Stimulated activated naive CD8-positive, alpha-beta T cell treated with anti-CD3 and anti-CD28 coated beads, Interleukin-15, Interleukin-2, amounts not matched to agents 100 U/mL and 50 U/mL, for 24 hours (primary cell): Measurements from ENCODE around the gene CFL1.
"Not testable (repeated sequence)": the region's sequence is repeated elsewhere in the genome, so short reads cannot be mapped to it uniquely, and the experiment has no call there.

ENCODE experiments used
- ATAC-seq: fragments of 150-1000 bp; cut with Tn5 transposase; one replicate; pipeline ENCODE4 v1.10.0; 2021
- DNase-seq: peaks from one replicate; pipeline ENCODE4 v3.0.0; 2021

Gene CFL1

DNA sequence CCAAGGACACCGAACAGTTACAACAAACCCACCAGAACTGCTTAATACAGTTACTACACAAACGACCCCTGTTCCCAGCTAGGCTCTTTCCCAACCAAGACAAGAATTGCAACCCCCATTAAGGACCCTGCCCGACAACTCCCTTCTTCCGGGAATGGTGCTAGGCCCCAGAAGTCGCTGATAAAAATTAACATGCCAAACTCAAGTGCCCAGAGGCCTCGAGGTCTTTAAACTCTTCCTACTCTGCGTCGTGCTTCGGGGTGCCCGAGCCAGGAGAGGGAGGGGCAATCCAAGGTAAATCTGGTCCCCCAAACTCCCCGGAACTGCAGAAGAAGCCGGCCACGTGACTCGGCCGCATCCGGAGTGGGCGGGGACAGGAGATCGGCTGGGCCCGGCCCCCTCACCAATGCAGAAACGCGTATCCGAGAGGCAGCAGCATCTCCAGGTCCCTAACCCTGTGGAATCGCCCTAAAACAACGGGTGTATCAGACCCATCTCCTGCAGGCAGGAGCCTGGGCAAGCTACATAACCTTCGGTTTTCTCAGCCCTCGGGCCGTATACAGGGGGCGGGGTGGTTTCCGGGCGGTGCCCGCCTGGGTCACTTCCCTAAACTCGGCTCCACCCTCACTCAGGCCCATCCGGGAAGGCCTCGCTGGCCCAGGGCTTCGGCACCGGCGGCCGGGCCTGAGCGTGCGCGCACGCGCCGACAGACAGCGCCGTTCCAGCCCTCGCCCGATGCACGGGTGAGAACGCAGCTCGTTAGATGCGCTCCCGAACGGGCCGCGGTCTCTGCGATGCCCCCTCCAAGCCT, 1.1 kb downstream of the CFL1 start:
- DNase-seq (peak; percentile 86), ATAC-seq (peak; percentile 3)

DNA sequence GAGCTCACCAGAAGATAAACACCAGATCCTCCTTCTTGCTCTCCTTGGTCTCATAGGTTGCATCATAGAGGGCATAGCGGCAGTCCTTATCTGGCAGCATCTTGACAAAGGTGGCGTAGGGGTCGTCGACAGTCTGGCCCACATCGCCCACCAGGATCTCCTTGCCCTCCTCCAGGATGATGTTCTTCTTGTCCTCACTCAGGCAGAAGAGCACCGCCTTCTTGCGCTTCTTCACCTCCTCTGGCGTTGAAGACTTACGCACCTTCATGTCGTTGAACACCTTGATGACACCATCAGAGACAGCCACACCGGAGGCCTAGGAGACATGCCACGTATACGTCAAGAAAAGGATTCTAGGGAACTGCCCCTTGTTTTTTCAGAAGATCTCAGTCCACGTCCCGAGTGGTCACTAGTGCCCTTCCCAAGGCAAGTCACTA, 2.0 kb downstream of the CFL1 start:
- no peak for ATAC-seq

DNA sequence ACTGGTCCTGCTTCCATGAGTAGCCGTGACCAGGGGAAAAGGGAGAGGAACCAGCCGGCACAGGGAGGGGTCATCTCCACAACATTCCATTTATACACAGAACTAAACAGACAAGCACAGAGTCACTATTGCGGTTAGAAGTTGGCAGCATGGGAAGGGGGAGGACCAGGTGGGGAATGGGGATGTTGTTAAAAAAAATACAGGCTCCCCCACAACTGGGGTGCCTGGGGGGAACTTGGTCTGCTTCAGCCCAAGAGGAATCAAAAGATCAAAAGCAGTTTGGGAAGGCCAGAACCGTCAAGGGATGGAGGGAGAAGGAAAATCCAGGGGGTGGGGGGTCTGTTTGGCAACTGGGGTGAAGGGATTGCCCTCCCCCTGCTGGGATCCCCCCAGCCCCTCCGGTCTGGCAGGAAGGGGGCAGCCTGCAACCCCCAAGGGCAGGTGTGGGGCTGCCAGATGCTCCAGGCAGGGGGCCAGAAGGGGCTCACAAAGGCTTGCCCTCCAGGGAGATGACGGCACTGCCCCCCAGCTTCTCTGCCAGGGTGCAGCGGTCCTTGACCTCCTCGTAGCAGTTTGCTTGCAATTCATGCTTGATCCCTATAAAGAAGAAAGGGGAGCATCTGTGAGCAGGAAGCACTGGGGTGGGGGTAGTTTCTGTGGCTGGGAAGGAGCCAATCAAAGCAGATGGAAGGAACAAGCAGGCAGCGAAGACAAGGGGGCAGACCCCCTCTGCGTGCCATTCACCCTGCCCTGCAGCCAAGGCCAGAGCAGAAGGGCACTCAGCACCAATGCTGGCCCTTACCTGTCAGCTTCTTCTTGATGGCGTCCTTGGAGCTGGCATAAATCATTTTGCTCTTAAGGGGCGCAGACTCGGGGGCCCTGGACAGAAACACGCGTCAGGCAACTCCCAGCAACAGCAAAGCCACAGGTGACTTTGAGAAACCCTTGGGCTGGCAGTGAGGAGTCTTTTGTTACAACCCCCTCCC, 2.8 kb downstream of the CFL1 start:
- no peak for DNase-seq
- ATAC-seq, result no peak

More for the DNA sequence above, 2.0 kb downstream of the CFL1 start:
- DNase-seq, result peak; percentile 5

DNA sequence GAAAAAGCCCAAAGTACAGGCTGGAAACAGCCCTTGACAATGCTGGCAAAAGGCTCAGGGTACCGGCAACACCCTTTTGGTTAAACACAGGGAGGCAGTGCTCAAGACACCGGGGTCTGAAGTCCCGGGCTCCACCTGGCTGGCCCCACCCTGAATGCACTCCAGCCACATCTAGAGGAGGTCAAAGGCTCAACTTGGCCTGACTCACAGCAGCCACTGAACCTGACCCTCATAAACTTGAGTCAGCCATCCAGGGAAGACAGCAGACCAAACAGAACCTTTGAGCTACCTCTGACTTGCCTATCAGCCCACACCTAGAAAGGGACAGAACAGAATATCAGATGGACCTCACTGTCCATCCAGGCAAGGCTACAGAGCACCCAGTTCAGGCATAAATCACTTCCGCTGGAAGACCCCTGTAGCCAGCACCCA, 3.8 kb downstream of the CFL1 start:
- ATAC-seq (no peak), DNase-seq (peak; percentile 4)

DNA sequence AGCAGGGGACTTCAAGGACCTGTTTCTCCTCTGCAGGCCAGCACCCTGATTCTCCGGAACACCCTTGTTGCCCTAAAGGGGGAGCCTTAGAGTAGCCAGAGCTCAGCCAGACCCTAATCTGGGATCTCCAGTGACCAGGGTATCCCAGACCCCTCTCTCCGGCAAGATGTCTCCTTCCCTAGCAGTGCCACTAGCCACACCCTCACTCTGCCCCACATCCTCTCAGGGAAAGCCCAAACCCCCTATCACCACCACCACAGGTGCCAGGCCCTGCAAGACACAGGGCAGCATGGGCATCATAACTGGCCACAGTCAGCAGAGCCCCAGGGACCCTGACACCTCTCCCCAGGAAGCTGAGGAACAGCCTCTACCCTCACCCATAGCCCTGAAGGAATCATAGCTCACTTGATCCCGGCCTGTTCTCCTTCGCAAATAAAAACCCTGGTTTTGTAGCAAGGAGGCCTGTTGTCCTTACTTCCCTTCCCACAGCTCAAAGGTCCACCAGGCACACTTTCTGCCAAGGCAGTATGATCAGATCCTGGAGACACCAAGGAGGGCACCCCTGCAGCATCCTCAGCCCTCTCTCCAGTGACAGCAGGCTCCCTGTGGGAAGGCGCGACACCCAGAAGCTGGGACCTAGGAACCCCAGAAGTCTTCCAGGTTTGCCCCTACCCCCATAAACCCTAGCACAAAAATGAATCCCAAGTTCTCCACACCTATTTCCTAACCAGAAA, 4.6 kb downstream of the CFL1 start:
- peak; percentile 14 for DNase-seq
- no peak for ATAC-seq

DNA sequence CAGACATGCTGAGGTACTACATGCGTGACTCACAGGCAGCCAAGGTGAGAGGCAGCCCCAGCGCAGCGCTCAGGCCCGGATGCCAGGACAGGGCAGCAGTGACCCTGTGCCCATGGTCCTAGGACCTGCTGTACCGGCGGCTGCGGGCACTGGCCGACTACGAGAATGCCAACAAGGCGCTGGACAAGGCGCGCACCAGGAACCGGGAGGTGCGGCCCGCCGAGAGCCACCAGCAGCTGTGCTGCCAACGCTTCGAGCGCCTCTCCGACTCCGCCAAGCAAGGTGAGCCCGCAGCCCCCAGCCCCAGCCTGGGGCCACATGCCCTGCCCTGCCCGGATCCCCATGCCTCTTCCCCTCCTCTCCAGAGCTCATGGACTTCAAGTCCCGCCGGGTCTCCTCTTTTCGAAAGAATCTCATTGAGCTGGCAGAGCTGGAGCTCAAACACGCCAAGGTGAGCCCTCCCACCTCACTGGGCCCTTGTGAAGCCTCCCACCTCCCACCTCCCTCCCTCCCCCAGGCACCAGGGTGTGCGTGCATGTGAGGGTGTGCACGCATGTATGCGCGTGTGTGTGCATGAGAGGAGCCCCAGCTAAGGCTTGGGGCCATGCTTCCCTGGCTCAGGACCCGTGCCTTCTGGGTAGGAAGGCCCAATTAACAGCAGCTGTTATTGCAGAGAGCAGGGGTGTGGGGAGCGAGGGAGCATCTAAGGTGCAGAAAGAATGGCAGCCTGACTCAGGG, 5.3 kb downstream of the CFL1 start:
- DNase-seq, result peak; percentile 14
- ATAC-seq, result no peak

DNA sequence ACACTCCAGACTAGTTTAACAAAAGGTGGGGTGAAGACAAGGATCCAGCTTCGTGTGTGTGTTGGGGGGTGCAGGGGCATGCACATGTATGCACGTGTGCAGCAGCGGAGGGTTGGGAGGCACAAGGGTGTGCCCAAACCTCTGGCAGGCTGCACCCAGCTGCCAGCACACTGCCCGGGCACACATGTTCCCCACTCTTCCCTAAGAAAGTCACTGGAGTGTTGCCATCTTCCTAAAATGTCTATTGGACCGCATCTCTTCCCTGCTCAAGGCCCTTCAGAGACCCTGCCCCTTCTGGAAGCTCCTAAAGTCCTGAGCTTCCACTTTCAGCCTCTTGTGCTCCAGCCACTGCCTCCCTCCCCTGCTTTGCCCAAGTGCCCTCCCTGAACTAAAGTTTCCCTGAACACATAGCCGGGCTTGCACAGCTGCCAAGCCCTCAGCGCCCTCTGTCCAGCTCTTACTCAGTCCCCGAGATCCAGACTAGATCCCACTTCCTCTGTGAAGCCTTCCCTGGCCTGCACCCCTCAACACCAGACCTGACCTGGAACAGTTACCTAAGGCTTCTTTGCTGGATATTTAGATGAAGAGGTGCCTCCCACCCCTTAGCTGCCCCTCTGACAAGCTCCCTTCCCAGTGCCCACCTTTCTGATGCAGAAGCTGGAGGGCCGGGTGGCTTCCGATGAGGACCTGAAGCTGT, 6.0 kb downstream of the CFL1 start:
- DNase-seq, result peak; percentile 10
- no peak for ATAC-seq

DNA sequence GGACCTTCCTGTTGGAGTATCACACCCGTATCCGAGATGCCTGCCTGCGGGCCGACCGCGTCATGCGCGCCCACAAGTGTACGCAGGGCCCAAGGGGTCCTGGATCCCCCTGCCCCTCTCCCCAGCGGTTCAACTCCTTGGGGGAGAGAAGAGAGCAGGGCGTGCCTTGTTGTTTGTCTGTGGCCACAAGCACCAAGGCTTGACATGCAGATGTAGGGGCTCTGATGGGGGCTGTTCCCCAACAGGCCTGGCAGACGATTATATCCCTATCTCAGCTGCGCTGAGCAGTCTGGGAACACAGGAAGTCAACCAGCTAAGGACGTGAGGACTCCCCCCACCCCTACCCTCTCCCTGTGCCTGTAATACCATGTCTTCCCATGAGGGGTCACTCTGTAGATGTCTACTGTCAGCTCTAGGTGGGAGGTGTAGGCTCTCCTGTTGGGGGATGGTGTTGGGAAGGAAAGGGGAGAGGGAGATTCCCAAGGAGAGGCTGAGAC, 6.8 kb downstream of the CFL1 start:
- ATAC-seq, result peak; percentile 24

DNA sequence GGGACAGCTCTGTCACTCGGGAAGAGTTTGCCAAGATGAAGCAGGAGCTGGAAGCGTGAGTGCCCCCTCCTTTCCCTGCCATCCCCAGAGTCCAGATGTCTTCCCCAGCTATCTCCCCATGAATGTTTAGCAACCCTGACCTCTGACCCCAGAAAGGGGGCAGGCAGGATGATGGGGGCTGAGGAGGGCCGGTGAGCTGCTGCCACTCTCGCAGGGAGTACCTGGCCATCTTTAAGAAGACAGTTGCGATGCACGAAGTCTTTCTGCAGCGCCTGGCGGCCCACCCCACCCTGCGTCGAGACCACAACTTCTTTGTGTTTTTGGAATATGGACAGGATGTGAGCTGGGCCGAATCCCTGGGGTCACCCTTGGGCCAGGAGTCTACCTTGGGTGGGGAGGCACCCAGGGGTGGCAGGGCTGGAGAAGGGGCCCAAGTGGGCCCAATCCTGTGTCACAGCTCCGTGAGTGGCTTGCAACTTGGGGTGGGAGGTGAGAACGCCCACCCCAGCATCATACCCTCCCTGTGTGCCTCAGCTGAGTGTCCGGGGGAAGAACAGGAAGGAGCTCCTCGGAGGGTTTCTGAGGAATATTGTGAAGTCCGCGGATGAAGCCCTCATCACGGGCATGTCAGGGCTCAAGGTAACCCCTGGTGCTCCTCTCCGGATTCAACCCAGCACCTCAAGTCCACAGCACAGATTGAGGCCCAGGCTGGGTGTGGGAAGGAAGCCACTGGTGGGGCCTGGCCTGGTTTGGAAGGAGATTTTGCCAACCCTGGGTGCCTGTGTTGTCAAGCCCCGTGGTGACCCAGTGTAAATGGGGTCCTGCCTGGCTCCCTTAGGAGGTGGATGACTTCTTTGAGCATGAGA, 7.5 kb downstream of the CFL1 start:
- DNase-seq (peak; percentile 5), ATAC-seq (no peak)

More for the DNA sequence above, 6.8 kb downstream of the CFL1 start:
- DNase-seq, result peak; percentile 54

DNA sequence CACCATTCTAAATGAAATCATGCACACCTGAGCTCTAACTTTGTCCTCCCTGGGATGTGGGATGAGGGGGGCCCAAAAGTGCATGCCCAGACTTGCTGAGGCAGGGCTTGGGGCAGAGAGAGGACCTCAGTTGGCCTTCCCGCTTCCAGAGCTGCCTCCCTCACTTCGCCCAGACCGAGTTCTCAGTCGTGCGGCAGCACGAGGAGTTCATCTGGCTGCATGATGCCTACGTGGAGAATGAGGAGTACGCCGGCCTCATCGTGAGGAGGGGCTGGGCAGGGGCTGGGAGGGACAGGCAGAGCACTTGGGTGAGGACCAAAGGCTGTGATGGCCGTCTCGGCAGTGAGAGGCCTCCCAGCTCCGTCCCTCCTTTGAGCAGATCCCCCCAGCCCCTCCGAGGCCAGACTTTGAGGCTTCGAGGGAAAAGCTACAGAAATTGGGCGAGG, 8.2 kb downstream of the CFL1 start:
- ATAC-seq (no peak), DNase-seq (no peak)

DNA sequence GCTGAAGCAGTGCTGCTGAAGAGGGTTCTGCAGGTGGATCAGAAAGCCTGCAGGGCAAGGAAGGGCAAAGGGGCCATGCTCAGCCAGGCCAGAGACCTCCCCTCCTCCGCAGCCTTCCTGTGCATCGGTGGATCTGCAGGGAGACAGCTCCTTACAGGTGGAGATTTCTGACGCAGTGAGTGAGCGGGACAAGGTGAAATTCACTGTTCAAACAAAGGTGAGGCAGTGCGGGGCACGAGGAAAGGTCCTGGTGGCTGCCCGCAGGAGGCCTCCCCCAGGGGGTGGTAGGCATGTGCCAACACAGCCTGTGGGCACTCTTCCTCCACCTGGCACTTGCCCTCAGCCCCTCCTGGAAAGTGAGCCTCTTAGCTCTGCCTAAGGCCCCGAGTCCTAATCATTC, 8.6 kb downstream of the CFL1 start:
- ATAC-seq (no peak), DNase-seq (peak; percentile 4)

DNA sequence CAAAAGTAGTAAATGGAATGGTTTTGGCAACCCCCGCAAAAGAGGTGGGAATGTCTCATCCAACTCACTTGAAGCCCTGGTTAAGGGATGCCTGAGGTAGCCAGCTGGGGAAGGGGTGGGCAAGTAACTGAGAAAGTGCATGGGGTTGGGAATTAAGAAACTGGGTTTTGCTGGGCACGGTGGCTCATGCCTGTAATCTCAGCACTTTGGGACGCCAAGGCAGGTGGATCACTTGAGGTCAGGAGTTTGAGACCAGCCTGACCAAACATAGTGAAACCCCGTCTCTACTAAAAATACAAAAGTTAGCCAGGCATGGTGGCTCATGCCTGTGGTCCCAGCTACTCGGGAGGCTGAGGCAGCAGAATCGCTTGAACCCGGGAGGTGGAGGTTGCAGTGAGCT, 9.3 kb downstream of the CFL1 start:
- not testable (repeated sequence) for ATAC-seq

DNA sequence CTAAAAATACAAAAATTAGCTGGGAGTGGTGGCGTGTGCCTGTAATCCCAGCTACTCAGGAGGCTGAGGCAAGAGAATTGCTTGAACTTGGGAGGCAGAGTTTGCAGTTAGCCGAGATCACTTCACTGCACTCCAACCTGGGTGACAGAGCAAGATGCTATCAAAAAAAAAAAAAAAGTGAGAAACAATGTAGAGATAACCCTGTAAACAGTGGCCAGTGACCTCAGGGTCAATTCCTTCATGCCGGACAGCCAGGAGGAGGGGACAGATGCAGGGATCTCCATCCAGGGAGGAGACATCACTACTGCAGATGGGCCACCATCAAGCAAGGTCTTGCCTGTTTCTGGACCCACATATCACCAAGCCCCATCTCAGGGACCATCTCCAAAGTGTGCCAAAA, 10.2 kb downstream of the CFL1 start:
- ATAC-seq (no peak), DNase-seq (no peak)

More for the DNA sequence above, 9.3 kb downstream of the CFL1 start:
- DNase-seq, result not testable (repeated sequence)

DNA sequence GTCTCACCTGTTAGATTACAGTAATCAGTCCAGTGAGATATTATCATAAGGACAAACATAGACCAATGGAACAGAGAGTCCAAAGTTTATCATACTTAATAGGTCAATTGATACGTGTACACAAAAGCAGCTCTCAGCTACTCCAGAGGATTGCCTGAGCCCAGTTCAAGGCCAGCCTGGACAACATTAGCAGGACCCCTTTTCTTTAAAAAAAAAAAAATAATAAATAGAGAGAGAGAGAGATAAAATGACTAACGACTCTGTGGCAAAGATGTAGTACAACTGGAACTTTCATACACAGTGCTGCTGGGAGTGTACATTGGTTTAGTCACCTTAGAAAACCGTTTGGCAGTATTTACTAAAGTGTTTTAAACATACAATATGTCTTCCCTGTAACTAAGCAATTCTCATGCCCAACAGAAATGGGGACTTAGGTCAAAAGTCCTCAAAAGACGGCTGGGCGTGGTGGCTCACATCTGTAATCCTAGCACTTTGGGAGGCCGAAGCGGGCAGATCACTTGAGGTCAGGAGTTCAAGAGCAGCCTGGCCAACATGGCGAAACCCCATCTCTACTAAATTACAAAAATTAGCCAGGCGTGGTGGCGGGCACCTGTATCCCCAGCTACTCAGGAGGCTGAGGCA, 13.6 kb downstream of the CFL1 start:
- ATAC-seq, result no peak
- no peak for DNase-seq

DNA sequence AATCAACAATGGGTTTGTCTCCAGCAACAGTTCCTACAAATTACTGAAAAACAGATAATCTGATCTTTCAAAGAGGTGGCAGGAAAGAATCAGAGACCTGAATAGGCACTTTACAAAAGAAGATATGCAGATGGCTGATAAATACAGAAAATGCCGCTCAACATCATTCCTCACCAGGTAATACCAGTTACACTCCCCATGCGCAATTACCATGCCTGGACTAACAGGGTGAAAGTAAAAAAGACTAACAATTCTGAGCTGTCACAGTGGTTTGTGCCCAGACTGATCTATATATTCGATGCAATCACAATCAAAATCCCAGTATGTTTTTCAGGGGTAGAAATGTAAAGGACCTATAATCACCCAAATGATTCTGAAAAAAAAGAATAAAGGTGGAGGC, 14.2 kb downstream of the CFL1 start:
- no peak for DNase-seq
- ATAC-seq, result no peak

DNA sequence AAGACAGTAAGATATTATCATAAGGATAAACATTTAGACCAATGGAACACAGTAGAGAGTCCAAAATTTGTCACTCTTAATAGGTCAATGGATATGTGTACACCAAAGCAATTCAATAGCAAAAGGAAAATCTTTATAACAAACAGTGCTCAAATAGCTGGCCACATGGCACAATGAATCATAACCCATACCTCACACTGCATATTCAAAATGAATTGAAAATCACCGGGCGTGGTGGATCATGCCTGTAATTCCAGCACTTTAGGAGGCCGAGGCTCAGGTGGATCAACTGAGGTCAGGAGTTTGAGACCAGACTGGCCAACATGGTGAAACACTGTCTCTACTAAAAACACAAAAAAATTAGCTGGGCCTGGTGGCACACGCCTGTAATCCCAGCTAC, 15.8 kb downstream of the CFL1 start:
- DNase-seq (no peak), ATAC-seq (no peak)

DNA sequence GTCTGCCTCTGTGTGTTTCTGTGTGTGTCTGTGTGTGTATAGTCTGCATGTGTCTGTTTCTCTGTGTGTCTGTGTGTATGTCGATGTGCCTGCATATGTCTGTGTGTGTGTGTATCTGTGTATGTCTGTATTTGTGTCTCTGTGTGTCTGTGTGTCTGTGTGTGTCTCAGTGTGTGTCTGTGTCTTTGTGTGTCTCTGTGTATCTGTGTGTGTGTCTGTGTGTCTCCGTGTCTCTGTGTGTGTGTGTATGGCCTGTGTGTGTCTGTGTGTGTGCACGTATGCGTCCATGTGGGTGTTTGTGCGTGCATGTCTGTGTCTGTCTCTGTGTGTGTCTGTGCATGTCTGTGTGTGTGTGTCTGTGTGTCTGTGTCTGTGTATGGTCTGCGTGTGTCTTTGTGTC, 23.8 kb downstream of the CFL1 start:
- no peak for DNase-seq
- no peak for ATAC-seq

DNA sequence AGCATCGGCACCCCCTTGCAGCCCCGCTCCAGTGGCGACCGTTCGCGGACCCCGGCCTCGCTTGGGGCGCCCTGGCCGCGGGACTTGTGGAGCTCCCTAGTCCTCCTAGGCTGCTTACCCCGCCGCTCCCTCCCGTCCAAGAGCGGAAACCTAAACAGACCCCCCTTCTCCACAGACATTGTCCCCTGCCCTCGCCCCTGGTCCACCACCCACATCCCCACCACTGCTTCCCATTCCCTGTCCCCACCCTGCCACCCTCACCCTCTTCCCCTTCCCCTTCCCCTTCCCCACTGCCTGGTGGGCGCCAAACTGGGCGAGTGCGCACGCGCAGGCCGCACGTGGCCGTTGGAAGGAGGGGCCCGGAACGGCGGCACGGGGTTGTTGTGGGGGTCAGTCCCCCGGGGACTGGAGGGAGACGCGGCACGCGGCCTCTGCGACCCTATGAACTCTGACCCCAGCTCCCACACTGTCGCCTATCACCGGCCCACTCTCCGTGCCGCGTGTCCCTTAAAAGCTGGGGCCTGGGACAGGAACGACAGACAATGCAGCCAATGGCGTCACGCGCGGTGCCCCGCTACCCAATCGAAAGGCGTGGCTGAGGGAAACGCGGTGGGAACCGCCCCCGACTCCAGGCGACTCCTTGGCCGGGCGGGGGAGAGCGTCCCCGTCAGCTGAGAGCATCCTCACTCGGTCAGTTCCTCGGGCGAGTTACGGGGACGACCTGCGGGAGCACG, 24.5 kb downstream of the CFL1 start, which contains the start of gene SNX32:
TSS of gene SNX32 (plus strand) at position 667 of the 734 bp plus-strand sequence. CDS start 103 bp downstream, outside the sequence.
- peak; percentile 95 for DNase-seq
- ATAC-seq, result peak; percentile 99
